ENCODE results near the gene PROK1.

The PROK1 gene

GRCh38 chr1:110478886-110479285, 27.9 kb downstream of the PROK1 start:
- CTCF ChIA-PET: interaction anchor here (1.1 to 7.5 kb wide), 2 partner anchors 18 kb away, joined by 4 to 57 read pairs; no protein-coding TSS in a partner anchor
- Mint-ChIP-seq H3K4me1 (no peaks in the 10 kb centered on the region), H3K4me3 (no peak overlapping the region), H3K27me3 (peaks cover 28% of the 10 kb centered on the region), H3K36me3 (no peaks in the 10 kb centered on the region), H3K27ac (no peak overlapping the region), H3K9me3 (no peaks in the 10 kb centered on the region)
- no peak for DNase-seq

- CTCF ChIA-PET: interaction anchor here (0.7 to 7.5 kb wide), 3 partner anchors 16 to 44 kb away, joined by 3 to 57 read pairs (median 3); no protein-coding TSS in a partner anchor
- H3K27me3 Mint-ChIP-seq: peaks cover 39% of the 10 kb centered on the region
- no peaks in the 10 kb centered on the region for H3K4me1 Mint-ChIP-seq
- DNase-seq: no peak
- H3K4me3 Mint-ChIP-seq: no peak overlapping the region
- no peak overlapping the region for H3K27ac Mint-ChIP-seq
- no peaks in the 10 kb centered on the region for H3K9me3 Mint-ChIP-seq
- H3K36me3 Mint-ChIP-seq: no peaks in the 10 kb centered on the region
These were observed 29.6 kb downstream of the PROK1 start for GRCh38 chr1:110480356-110481096.

GRCh38 chr1:110481968-110482623, 31.1 kb downstream of the PROK1 start:
- H3K27ac Mint-ChIP-seq: no peak overlapping the region
- H3K36me3 Mint-ChIP-seq: no peaks in the 10 kb centered on the region
- CTCF ChIA-PET: interaction anchor here (7.5 kb wide), 1 partner anchor 14 kb away, joined by 57 read pairs; no protein-coding TSS in a partner anchor
- no peak overlapping the region for H3K4me3 Mint-ChIP-seq
- no peaks in the 10 kb centered on the region for H3K4me1 Mint-ChIP-seq
- H3K27me3 Mint-ChIP-seq: peaks cover 49% of the 10 kb centered on the region
- H3K9me3 Mint-ChIP-seq: no peaks in the 10 kb centered on the region
- no peak for DNase-seq

GRCh38 chr1:110482662-110483307, 31.8 kb downstream of the PROK1 start:
- no peak overlapping the region for H3K4me3 Mint-ChIP-seq
- no peaks in the 10 kb centered on the region for H3K36me3 Mint-ChIP-seq
- no peak overlapping the region for H3K27ac Mint-ChIP-seq
- DNase-seq: no peak
- no peaks in the 10 kb centered on the region for H3K9me3 Mint-ChIP-seq
- CTCF ChIA-PET: interaction anchor here (7.5 kb wide), 1 partner anchor 14 kb away, joined by 57 read pairs; no protein-coding TSS in a partner anchor
- no peaks in the 10 kb centered on the region for H3K4me1 Mint-ChIP-seq
- H3K27me3 Mint-ChIP-seq: peaks cover 46% of the 10 kb centered on the region

- Mint-ChIP-seq H3K27ac (no peak overlapping the region), H3K4me3 (no peak overlapping the region), H3K4me1 (no peaks in the 10 kb centered on the region), H3K9me3 (no peaks in the 10 kb centered on the region), H3K36me3 (no peaks in the 10 kb centered on the region), H3K27me3 (peaks cover 45% of the 10 kb centered on the region)
- CTCF ChIA-PET: interaction anchor here (7.5 kb wide), 1 partner anchor 13 kb away, joined by 57 read pairs; no protein-coding TSS in a partner anchor
- DNase-seq: no peak
These were observed 32.3 kb downstream of the PROK1 start for GRCh38 chr1:110483308-110483685.

GRCh38 chr1:110484801-110485200, 33.9 kb downstream of the PROK1 start:
- no peak overlapping the region for H3K27ac Mint-ChIP-seq
- no peaks in the 10 kb centered on the region for H3K4me1 Mint-ChIP-seq
- CTCF ChIA-PET: interaction anchor here (2.3 kb wide), 1 partner anchor 11 kb away, joined by 10 read pairs; no protein-coding TSS in a partner anchor
- no peaks in the 10 kb centered on the region for H3K36me3 Mint-ChIP-seq
- H3K4me3 Mint-ChIP-seq: no peak overlapping the region
- peaks cover 45% of the 10 kb centered on the region for H3K27me3 Mint-ChIP-seq
- no peak for DNase-seq
- H3K9me3 Mint-ChIP-seq: no peaks in the 10 kb centered on the region

- no peaks in the 10 kb centered on the region for H3K4me1 Mint-ChIP-seq
- H3K27me3 Mint-ChIP-seq: peaks cover 45% of the 10 kb centered on the region
- CTCF ChIA-PET: interaction anchor here (0.8 to 2.3 kb wide), 3 partner anchors 10 to 12 kb away, joined by 3 to 10 read pairs (median 4); no protein-coding TSS in a partner anchor
- DNase-seq: no peak
- H3K9me3 Mint-ChIP-seq: no peaks in the 10 kb centered on the region
- no peak overlapping the region for H3K27ac Mint-ChIP-seq
- H3K4me3 Mint-ChIP-seq: no peak overlapping the region
- H3K36me3 Mint-ChIP-seq: no peaks in the 10 kb centered on the region
These were observed 34.8 kb downstream of the PROK1 start for GRCh38 chr1:110485725-110486124.

GRCh38 chr1:110487726-110488125, 36.8 kb downstream of the PROK1 start:
- Mint-ChIP-seq H3K9me3 (no peaks in the 10 kb centered on the region), H3K4me3 (no peak overlapping the region), H3K4me1 (no peaks in the 10 kb centered on the region), H3K36me3 (no peaks in the 10 kb centered on the region), H3K27me3 (peaks cover 32% of the 10 kb centered on the region), H3K27ac (no peak overlapping the region)
- DNase-seq: no peak
- CTCF ChIA-PET: no interaction called here

GRCh38 chr1:110488161-110488560, 37.2 kb downstream of the PROK1 start:
- CTCF ChIA-PET: no interaction called here
- Mint-ChIP-seq H3K27me3 (peaks cover 28% of the 10 kb centered on the region), H3K27ac (no peak overlapping the region), H3K4me1 (no peaks in the 10 kb centered on the region), H3K36me3 (no peaks in the 10 kb centered on the region), H3K9me3 (no peaks in the 10 kb centered on the region), H3K4me3 (no peak overlapping the region)
- no peak for DNase-seq

- peaks cover 24% of the 10 kb centered on the region for H3K27me3 Mint-ChIP-seq
- no peak for DNase-seq
- no peaks in the 10 kb centered on the region for H3K36me3 Mint-ChIP-seq
- H3K4me3 Mint-ChIP-seq: no peak overlapping the region
- CTCF ChIA-PET: no interaction called here
- no peak overlapping the region for H3K27ac Mint-ChIP-seq
- no peaks in the 10 kb centered on the region for H3K4me1 Mint-ChIP-seq
- no peaks in the 10 kb centered on the region for H3K9me3 Mint-ChIP-seq
These were observed 37.9 kb downstream of the PROK1 start for GRCh38 chr1:110488867-110489266.

- Mint-ChIP-seq H3K27ac (no peak overlapping the region), H3K36me3 (no peaks in the 10 kb centered on the region), H3K9me3 (no peaks in the 10 kb centered on the region), H3K4me1 (no peaks in the 10 kb centered on the region), H3K27me3 (peaks cover 21% of the 10 kb centered on the region), H3K4me3 (no peak overlapping the region)
- CTCF ChIA-PET: no interaction called here
- DNase-seq: no peak
These were observed 38.5 kb downstream of the PROK1 start for GRCh38 chr1:110489406-110489805.

- no peaks in the 10 kb centered on the region for H3K36me3 Mint-ChIP-seq
- CTCF ChIA-PET: no interaction called here
- H3K4me3 Mint-ChIP-seq: no peak overlapping the region
These were observed 39.1 kb downstream of the PROK1 start for GRCh38 chr1:110489973-110490542.

GRCh38 chr1:110490791-110491451, 40.0 kb downstream of the PROK1 start:
- CTCF ChIA-PET: no interaction called here
- Mint-ChIP-seq H3K9me3 (no peaks in the 10 kb centered on the region), H3K4me1 (no peaks in the 10 kb centered on the region), H3K27ac (no peak overlapping the region), H3K27me3 (peaks cover 10% of the 10 kb centered on the region), H3K36me3 (no peaks in the 10 kb centered on the region), H3K4me3 (no peak overlapping the region)
- DNase-seq: no peak

More at GRCh38 chr1:110489973-110490542, 39.1 kb downstream of the PROK1 start:
- peaks cover 17% of the 10 kb centered on the region for H3K27me3 Mint-ChIP-seq
- no peak for DNase-seq
- no peak overlapping the region for H3K27ac Mint-ChIP-seq
- H3K4me1 Mint-ChIP-seq: no peaks in the 10 kb centered on the region
- H3K9me3 Mint-ChIP-seq: no peaks in the 10 kb centered on the region

- Mint-ChIP-seq H3K9me3 (no peaks in the 10 kb centered on the region), H3K36me3 (no peaks in the 10 kb centered on the region), H3K4me1 (no peaks in the 10 kb centered on the region), H3K4me3 (no peak overlapping the region), H3K27ac (no peak overlapping the region), H3K27me3 (peaks cover 3% of the 10 kb centered on the region)
- CTCF ChIA-PET: interaction anchor here (0.7 kb wide), 1 partner anchor 81 kb away, joined by 3 read pairs; no protein-coding TSS in a partner anchor
- DNase-seq: no peak
These were observed 41.6 kb downstream of the PROK1 start for GRCh38 chr1:110492573-110492972.
